Ishikawa (cell line): Measurements from ENCODE around the gene SH3RF3.

Source experiments
- CEBPB ChIP-seq: IDR thresholded peaks from 2 replicates; pipeline ENCODE4 v1.6.1; 2012
- CREB1 ChIP-seq: IDR thresholded peaks from 2 replicates; pipeline ENCODE4 v1.6.1; 2012; ENCODE audit warnings: low read depth
- EGR1 ChIP-seq: IDR thresholded peaks from 2 replicates; pipeline ENCODE4 v1.6.1; 2012
- EP300 ChIP-seq: IDR thresholded peaks from 2 replicates; pipeline ENCODE4 v1.6.1; 2012; ENCODE audit warnings: borderline replicate concordance
- FOXM1 ChIP-seq: IDR thresholded peaks from 2 replicates; pipeline ENCODE4 v1.6.1; 2012; ENCODE audit warnings: low read depth, borderline replicate concordance
- NFIC ChIP-seq: IDR thresholded peaks from 2 replicates; pipeline ENCODE4 v1.6.1; 2012
- RAD21 ChIP-seq: IDR thresholded peaks from 2 replicates; pipeline ENCODE4 v1.6.1; 2012; ENCODE audit warnings: low read depth
- TAF1 ChIP-seq: IDR thresholded peaks from 2 replicates; pipeline ENCODE4 v1.6.1; 2012; ENCODE audit warnings: low read depth, mild to moderate bottlenecking
- TCF12 ChIP-seq: IDR thresholded peaks from 2 replicates; pipeline ENCODE4 v1.6.1; 2012; ENCODE audit warnings: low read depth
- TEAD4 ChIP-seq: IDR thresholded peaks from 2 replicates; pipeline ENCODE4 v1.6.1; 2012
- YY1 ChIP-seq: IDR thresholded peaks from 2 replicates; pipeline ENCODE4 v1.6.1; 2012; ENCODE audit warnings: low read depth
- ZBTB7A ChIP-seq: IDR thresholded peaks from 2 replicates; pipeline ENCODE4 v1.6.1; 2012; ENCODE audit warnings: low read depth
- TF ChIP-seq, protein P1 (sequence below): IDR thresholded peaks from 2 replicates; pipeline ENCODE4 v1.6.1; 2012
- TF ChIP-seq, protein P2 (sequence below): IDR thresholded peaks from 2 replicates; pipeline ENCODE4 v1.6.1; 2012; ENCODE audit warnings: low read depth, mild to moderate bottlenecking
- TF ChIP-seq, protein P3 (sequence below): IDR thresholded peaks from 2 replicates; pipeline ENCODE4 v1.6.1; 2012

The SH3RF3 gene

DNA sequence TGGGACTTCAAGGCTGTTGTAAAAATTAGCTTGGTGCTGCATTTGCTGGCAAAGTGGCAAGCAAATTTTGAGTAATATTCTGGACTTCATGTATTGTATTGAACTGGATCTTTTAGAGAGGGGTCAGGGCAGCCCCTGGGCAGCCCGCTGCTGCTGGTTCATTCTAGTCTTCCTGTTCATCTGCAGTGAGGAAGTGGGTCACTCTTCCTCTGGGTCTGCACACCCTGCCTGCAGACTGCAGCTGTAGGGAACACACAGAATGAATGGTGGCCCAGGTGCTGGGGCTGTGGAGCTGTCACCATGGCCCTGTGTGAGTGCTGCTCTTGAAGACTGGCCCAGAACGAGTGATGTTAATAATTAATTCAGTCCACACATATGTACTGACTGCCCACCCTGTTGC, 9.4 kb downstream of the SH3RF3 start:
- TF ChIP-seq YY1 (no peak), TAF1 (no peak), RAD21 (no peak), CREB1 (no peak), CEBPB (no peak), TEAD4 (no peak), FOXM1 (no peak)
- TF ChIP-seq, protein P1, sequence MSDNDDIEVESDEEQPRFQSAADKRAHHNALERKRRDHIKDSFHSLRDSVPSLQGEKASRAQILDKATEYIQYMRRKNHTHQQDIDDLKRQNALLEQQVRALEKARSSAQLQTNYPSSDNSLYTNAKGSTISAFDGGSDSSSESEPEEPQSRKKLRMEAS, result no peak
- TF ChIP-seq, protein P2, sequence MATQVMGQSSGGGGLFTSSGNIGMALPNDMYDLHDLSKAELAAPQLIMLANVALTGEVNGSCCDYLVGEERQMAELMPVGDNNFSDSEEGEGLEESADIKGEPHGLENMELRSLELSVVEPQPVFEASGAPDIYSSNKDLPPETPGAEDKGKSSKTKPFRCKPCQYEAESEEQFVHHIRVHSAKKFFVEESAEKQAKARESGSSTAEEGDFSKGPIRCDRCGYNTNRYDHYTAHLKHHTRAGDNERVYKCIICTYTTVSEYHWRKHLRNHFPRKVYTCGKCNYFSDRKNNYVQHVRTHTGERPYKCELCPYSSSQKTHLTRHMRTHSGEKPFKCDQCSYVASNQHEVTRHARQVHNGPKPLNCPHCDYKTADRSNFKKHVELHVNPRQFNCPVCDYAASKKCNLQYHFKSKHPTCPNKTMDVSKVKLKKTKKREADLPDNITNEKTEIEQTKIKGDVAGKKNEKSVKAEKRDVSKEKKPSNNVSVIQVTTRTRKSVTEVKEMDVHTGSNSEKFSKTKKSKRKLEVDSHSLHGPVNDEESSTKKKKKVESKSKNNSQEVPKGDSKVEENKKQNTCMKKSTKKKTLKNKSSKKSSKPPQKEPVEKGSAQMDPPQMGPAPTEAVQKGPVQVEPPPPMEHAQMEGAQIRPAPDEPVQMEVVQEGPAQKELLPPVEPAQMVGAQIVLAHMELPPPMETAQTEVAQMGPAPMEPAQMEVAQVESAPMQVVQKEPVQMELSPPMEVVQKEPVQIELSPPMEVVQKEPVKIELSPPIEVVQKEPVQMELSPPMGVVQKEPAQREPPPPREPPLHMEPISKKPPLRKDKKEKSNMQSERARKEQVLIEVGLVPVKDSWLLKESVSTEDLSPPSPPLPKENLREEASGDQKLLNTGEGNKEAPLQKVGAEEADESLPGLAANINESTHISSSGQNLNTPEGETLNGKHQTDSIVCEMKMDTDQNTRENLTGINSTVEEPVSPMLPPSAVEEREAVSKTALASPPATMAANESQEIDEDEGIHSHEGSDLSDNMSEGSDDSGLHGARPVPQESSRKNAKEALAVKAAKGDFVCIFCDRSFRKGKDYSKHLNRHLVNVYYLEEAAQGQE, result no peak
- TF ChIP-seq, protein P3, sequence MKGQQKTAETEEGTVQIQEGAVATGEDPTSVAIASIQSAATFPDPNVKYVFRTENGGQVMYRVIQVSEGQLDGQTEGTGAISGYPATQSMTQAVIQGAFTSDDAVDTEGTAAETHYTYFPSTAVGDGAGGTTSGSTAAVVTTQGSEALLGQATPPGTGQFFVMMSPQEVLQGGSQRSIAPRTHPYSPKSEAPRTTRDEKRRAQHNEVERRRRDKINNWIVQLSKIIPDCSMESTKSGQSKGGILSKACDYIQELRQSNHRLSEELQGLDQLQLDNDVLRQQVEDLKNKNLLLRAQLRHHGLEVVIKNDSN, result no peak

GRCh38 chr2:109139002-109139401, 10.0 kb downstream of the SH3RF3 start:
- no peak for TF ChIP-seq TCF12
- no peak for TF ChIP-seq EGR1

DNA sequence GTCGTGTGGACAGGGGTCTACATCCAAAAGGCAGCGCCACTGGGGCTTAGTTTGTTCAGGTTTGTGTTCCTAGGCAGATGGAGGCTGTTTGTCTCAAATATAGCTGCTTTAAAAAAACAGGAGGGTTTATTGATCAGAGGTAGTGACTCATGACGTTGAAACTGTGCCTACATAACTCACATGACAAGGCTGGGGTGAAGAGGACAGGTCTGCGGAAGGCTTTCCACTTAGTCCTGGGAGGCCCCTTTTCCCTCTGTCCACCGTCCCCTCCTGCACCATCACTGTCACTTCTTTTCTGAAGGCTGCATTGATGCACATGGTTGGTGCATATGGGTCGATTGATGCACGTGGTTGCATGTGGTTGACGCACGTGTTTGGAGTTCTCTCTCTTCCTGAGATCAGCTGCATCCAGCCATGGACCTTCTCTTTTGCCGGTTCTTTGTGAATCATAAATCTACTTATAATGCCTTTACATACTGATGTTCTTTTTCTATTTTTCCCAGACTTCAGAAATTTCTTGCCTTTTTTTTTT, 10.9 kb downstream of the SH3RF3 start:
- TF ChIP-seq, protein P1, result no peak
- no peak for TF ChIP-seq EGR1
- TF ChIP-seq, protein P3, result no peak
- TF ChIP-seq NFIC, result no peak

GRCh38 chr2:109141006-109141600, 12.1 kb downstream of the SH3RF3 start:
- TF ChIP-seq ZBTB7A (no peak), TAF1 (no peak), CEBPB (no peak), EP300 (no peak), YY1 (no peak)
- TF ChIP-seq, protein P3, result no peak

DNA sequence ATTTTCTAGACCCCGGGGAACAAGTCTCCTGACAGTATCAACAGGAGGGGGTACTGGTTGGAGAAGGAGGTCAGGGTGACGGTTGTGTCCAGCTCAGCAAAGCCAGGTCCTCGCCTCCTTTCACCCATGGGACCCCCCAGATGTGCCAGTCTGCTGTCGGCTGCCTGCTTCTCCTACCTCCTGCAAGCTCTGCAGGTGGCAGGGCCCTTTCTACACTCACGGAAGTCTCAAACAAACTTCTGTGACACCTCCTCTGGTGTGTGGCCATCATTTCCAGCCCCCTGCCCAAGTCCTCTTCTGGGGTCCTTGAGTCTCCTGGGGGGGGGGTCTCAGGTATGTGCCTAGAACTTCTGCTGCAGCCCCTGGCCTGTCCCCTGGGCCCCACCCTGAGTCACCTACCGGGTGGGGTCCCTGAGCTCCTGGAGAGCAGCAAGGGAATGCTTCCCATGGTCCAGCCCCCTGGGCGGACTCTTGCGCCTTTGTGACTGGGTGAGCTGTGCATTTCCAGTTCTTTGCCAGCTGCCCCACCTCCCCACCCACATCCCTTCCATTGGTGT, 12.8 kb downstream of the SH3RF3 start:
- TF ChIP-seq, protein P3, result no peak
- TF ChIP-seq, protein P1, result no peak
- TF ChIP-seq TAF1, result no peak

DNA sequence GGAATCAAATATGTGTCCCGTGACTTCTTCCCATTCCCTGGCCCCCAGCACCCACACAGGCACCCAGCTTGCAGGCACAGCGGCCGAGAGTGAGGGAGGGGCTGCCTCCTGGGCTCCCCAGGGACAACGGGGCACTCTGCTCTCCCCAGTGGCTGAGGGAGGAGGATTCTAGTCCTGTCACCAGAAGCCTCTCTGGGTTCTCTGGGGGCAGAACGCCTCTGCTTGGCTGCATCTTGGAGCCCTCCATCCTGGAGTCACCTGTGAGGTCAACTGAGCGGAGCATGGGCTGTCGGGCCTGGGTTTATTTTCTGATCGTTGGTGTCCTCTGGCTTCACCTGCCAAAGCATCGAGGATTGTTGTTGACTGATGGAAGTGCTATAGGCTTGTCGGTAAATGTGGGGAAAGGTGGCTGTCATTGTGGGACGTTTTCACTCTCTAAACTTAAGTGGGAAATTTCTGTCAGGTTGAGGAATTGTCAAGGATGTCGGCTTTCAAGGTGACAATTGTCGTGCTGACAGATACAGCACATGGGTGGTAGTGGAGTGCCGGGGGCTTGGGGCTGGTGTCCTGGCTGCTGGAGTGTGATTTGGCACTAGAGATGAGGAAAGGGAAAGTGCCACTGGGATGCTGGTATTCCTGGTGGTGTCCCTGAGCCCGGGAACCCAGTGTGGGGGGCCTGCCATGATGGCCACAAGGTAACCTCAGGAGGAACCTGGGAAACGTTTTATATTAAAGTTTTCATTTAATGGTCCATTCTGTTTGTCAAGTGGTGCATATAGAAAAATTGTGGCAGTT, 13.6 kb downstream of the SH3RF3 start:
- no peak for TF ChIP-seq TEAD4
- TF ChIP-seq TAF1, result no peak
- no peak for TF ChIP-seq FOXM1
- TF ChIP-seq ZBTB7A, result no peak
- no peak for TF ChIP-seq TCF12
- TF ChIP-seq YY1, result no peak
- TF ChIP-seq CEBPB, result no peak
- TF ChIP-seq, protein P3, result no peak
- TF ChIP-seq CREB1, result no peak
- TF ChIP-seq, protein P1, result no peak
- TF ChIP-seq EP300, result no peak
- no peak for TF ChIP-seq RAD21
- no peak for TF ChIP-seq EGR1
- no peak for TF ChIP-seq NFIC
- TF ChIP-seq, protein P2, result no peak
